Vagina (tissue), 2 donors: ENCODE measurements around the gene UBR4. TPM values are rescaled to one million over a fixed set of nuclear protein-coding genes. Genes with fewer than 3 reads are reported as not detected.

Experiments used
- DNase-seq, 2 donors: peaks; one replicate each; pipeline ENCODE4 v3.0.0-alpha.2; 2017; ENCODE audit errors: extremely low spot score in 2 of 2
- H3K27ac ChIP-seq: fragments of 200-600 bp; sonication (generic); one replicate; pipeline ENCODE4 v1.5.1; 2019
- H3K27me3 ChIP-seq: fragments of 200-600 bp; sonication (generic); one replicate; pipeline ENCODE4 v1.5.1; 2019
- H3K36me3 ChIP-seq, 2 donors: fragments of 200-600 bp; sonication (generic); one replicate each; pipeline ENCODE4 v1.5.1; 2017 to 2019
- H3K4me1 ChIP-seq: fragments of 200-600 bp; sonication (generic); one replicate; pipeline ENCODE4 v1.5.1; 2019
- H3K4me3 ChIP-seq, 2 donors: fragments of 200-600 bp; sonication (generic); 1 replicate in 1 of 2; 2 replicates in 1 of 2; pipeline ENCODE4 v1.5.1; 2016 to 2019
- H3K9me3 ChIP-seq: fragments of 200-600 bp; sonication (generic); one replicate; pipeline ENCODE4 v1.5.1; 2019
- POLR2A ChIP-seq, 2 donors: fragments of 450-650 bp; IDR thresholded peaks; one replicate each; pipeline ENCODE4 v1.6.1; 2017; ENCODE audit warnings: antibody characterized with exemption in 2 of 2, mild to moderate bottlenecking in 2 of 2, moderate library complexity in 2 of 2
- POLR2AphosphoS5 ChIP-seq, 2 donors: sonication (generic); formaldehyde crosslinking; IDR thresholded peaks; one replicate each; pipeline ENCODE4 v1.9.0; 2017; ENCODE audit warnings: antibody characterized with exemption in 2 of 2, mild to moderate bottlenecking in 2 of 2, low read depth in 1 of 2; ENCODE audit not compliant: insufficient read depth in 1 of 2
- intact Hi-C: fragments of 100-400 bp; cut with DNase I; formaldehyde crosslinking; loops from one replicate; pipeline ENCODE4 v1.15.1; 2023
- total RNA-seq: library from RNA; depleted of rRNA; stranded (reverse); fragments of >200 nt; gene quantifications from one replicate; pipeline ENCODE4 v1.2.3, GENCODE V29; 2016
- TF ChIP-seq, protein P1 (sequence below), 3 experiments: fragments of 450-650 bp in 2 of 3; fragments of 200-600 bp in 1 of 3; sonication (generic) in 1 of 3; IDR thresholded peaks; one replicate each; pipeline ENCODE4 v1.5.1; 2017 to 2019; ENCODE audit warnings: antibody characterized with exemption in 3 of 3, mild to moderate bottlenecking in 2 of 3, moderate library complexity in 2 of 3

Gene UBR4
- total RNA-seq, 1 donor from 2014 or later = 157 TPM

DNA sequence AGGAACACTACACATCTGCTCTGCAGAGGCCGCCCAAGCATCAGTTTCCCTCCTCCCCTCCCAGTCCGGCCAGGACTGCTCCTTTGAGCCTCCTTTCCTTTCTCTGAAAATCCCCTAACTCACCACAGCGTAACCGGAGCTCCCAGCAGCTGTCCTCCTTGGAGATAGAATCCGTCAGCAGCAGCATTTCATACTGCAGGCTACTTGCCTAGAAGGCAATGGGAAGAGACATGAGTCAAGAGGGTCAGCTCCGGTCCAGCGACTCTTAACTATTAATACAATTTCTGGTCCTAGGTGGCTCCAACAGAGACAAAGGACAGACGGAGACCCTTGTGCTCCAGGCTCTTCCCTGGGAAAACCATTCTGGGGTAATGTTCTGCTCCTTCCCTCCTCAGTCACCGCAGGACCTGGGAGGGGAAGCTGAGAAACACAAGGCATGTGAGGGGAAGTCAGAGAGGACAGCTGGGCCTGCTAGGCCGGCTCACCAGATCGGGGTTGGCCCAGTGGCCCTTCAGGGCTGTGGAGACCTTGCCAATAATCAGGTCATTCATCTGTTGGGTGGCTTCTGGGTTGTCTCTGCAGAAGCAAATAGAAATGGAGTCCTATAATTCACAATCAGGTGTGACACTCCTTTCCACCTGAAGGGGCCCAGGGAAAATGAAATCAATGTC lies 99.7 kb downstream of the UBR4 start:
- intact Hi-C loops = no loop called here
- no peak overlapping the region for H3K4me3 ChIP-seq
- H3K4me1 ChIP-seq = no peaks in the 10 kb centered on the region
- H3K9me3 ChIP-seq = no peaks in the 10 kb centered on the region
- no peak for DNase-seq
- no peak overlapping the region for H3K27ac ChIP-seq
- no peaks in the 10 kb centered on the region for H3K27me3 ChIP-seq
- TF ChIP-seq POLR2A (IDR thresholded peaks at IDR 0.05) = no peak
- TF ChIP-seq POLR2AphosphoS5 (IDR thresholded peaks at IDR 0.05; ENCODE audit: insufficient read depth in 1 of 2, low read depth in 1 of 2) = no peak
- TF ChIP-seq, protein P1, sequence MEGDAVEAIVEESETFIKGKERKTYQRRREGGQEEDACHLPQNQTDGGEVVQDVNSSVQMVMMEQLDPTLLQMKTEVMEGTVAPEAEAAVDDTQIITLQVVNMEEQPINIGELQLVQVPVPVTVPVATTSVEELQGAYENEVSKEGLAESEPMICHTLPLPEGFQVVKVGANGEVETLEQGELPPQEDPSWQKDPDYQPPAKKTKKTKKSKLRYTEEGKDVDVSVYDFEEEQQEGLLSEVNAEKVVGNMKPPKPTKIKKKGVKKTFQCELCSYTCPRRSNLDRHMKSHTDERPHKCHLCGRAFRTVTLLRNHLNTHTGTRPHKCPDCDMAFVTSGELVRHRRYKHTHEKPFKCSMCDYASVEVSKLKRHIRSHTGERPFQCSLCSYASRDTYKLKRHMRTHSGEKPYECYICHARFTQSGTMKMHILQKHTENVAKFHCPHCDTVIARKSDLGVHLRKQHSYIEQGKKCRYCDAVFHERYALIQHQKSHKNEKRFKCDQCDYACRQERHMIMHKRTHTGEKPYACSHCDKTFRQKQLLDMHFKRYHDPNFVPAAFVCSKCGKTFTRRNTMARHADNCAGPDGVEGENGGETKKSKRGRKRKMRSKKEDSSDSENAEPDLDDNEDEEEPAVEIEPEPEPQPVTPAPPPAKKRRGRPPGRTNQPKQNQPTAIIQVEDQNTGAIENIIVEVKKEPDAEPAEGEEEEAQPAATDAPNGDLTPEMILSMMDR (IDR thresholded peaks at IDR 0.05) = no peak
- H3K36me3 ChIP-seq = peaks cover 13 to 98% of the 10 kb centered on the region in 2 donors

DNA sequence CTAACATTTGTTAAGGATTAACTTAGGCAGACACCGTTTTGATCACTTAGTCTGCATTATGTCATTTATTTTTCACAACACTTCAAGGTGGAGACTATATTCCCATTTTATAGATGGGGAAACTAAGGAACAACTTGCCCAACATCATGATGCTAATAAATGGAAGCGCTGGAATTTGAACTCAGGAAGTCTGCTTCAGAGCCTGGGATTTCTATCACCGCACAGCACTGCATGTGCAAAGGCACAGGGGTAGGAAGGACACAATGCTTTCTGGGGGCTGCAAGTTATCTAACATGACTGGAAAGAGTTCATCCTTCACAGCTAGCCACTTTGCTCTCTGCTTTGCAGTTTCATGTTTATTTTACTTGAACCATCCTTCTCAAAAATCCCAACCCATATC lies 100.5 kb downstream of the UBR4 start:
- intact Hi-C loops = no loop called here

DNA sequence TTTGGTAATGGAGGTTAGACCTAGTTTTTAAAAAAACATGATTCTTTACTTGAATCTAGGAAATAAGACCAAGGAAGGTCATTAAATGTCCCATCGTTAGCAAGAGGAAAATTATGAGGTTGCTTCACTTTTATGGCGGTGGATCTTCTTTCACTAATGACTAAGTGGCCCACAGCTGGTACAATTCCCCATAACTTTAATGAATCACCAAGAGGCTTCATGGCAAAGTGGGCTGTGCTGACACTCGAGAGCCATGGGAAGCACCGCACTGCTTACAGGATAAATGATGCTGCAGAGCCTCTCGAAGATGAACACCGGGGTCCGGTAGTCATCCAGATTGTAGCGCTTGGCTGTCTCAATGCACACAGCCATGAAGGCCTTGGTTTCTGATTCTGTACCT lies 108.8 kb downstream of the UBR4 start:
- intact Hi-C loops = no loop called here
- no peak for TF ChIP-seq POLR2A (IDR thresholded peaks at IDR 0.05)
- TF ChIP-seq, protein P1 (IDR thresholded peaks at IDR 0.05) = no peak
- no peak for TF ChIP-seq POLR2AphosphoS5 (IDR thresholded peaks at IDR 0.05; ENCODE audit: insufficient read depth in 1 of 2, low read depth in 1 of 2)
- DNase-seq = no peak
- Histone ChIP-seq H3K27ac (no peak overlapping the region), H3K4me1 (no peaks in the 10 kb centered on the region), H3K9me3 (no peaks in the 10 kb centered on the region), H3K4me3 (no peak overlapping the region), H3K27me3 (no peaks in the 10 kb centered on the region), H3K36me3 (peaks cover 9 to 97% of the 10 kb centered on the region in 2 donors)

More for the DNA sequence above, 100.5 kb downstream of the UBR4 start:
- H3K4me3 ChIP-seq = no peak overlapping the region
- H3K27me3 ChIP-seq = no peaks in the 10 kb centered on the region
- TF ChIP-seq POLR2AphosphoS5 (IDR thresholded peaks at IDR 0.05; ENCODE audit: insufficient read depth in 1 of 2, low read depth in 1 of 2) (no peak), POLR2A (IDR thresholded peaks at IDR 0.05) (no peak)
- TF ChIP-seq, protein P1 (IDR thresholded peaks at IDR 0.05) = no peak
- no peaks in the 10 kb centered on the region for H3K4me1 ChIP-seq
- peaks cover 13 to 98% of the 10 kb centered on the region in 2 donors for H3K36me3 ChIP-seq
- DNase-seq = no peak
- H3K9me3 ChIP-seq = no peaks in the 10 kb centered on the region
- no peak overlapping the region for H3K27ac ChIP-seq

DNA sequence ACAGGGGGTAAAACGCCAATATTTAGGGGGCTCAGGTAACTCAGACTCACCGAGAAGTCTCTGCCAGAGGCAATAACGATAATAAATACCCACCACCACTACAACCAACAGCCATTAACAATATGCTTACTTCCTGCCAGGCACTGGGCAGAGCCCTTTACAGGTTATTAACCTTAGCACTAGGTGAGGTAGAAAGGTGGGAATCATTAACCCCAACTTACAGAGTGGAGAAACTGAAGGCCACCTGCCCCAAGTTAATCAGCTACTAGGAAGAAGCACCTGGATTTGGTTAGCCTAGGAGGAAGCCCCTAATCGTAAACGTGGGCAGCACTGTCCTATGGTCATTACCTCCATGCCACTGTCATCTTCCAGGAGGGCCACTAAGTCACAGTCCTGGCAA lies 110.0 kb downstream of the UBR4 start:
- TF ChIP-seq POLR2A (IDR thresholded peaks at IDR 0.05) (no peak), POLR2AphosphoS5 (IDR thresholded peaks at IDR 0.05; ENCODE audit: insufficient read depth in 1 of 2, low read depth in 1 of 2) (no peak)
- TF ChIP-seq, protein P1 (IDR thresholded peaks at IDR 0.05) = no peak
- Histone ChIP-seq H3K4me3 (no peak overlapping the region), H3K9me3 (no peaks in the 10 kb centered on the region), H3K27me3 (no peaks in the 10 kb centered on the region), H3K27ac (no peak overlapping the region), H3K4me1 (no peaks in the 10 kb centered on the region), H3K36me3 (peaks cover 6 to 96% of the 10 kb centered on the region in 2 donors)
- intact Hi-C loops = no loop called here
- DNase-seq = no peak

DNA sequence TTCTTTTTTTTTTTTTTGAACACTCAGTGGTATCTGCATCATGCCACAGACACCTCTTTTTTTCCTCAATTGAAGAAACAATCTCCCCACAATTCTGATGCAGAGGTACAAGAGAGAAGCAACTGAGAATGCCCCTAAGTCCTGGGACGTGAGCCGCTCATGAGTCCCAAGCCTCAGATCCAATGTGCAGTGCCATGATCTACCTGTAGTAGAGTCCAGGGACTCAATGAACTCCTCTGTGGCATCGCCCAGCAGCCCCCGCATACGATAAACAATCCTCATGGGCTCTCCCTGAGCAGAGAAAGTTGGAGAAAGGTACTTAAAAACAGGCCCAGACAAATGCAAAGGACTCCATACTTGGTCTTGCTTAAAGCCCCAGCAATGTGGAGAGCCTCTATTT lies 113.1 kb downstream of the UBR4 start:
- Histone ChIP-seq H3K27me3 (no peaks in the 10 kb centered on the region), H3K4me1 (no peaks in the 10 kb centered on the region), H3K36me3 (peaks cover 6 to 97% of the 10 kb centered on the region in 2 donors), H3K27ac (no peak overlapping the region), H3K4me3 (no peak overlapping the region), H3K9me3 (no peaks in the 10 kb centered on the region)
- intact Hi-C loops = loop anchor here (5.0 to 10.0 kb wide), 2 partner anchors 192 to 1365 kb away; partner anchors contain the start of gene ALDH4A1
- DNase-seq = no peak
- TF ChIP-seq, protein P1 (IDR thresholded peaks at IDR 0.05) = no peak
- no peak for TF ChIP-seq POLR2AphosphoS5 (IDR thresholded peaks at IDR 0.05; ENCODE audit: insufficient read depth in 1 of 2, low read depth in 1 of 2)
- TF ChIP-seq POLR2A (IDR thresholded peaks at IDR 0.05) = no peak
